Prostate gland (tissue), 2 donors: Measurements from ENCODE around the gene PXDC1. TPM values are rescaled to one million over a fixed set of nuclear protein-coding genes. Genes with fewer than 3 reads are reported as not detected.
A peak's percentile ranks its signal among the peaks of the same experiment; 100 is the strongest.
"Not testable (repeated sequence)": the region's sequence is repeated elsewhere in the genome, so short reads cannot be mapped to it uniquely, and the experiment has no call there.

Experiments
- DNase-seq: peaks from one replicate; pipeline ENCODE4 v3.0.0-alpha.2; 2019; ENCODE audit warnings: low spot score
- H3K27ac ChIP-seq, 2 donors: fragments of 200-600 bp; sonication (generic); 2 replicates each; pipeline ENCODE4 v1.5.1; 2017 to 2019
- H3K27me3 ChIP-seq: fragments of 200-600 bp; sonication (generic); replicated peaks from 2 replicates; pipeline ENCODE4 v1.5.1; 2019; ENCODE audit not compliant: insufficient read depth
- H3K36me3 ChIP-seq, 2 donors: fragments of 200-600 bp; sonication (generic); 1 replicate in 1 of 2; 2 replicates in 1 of 2; pipeline versions ENCODE4 v1.5.1 to v1.8.1; 2017 to 2019
- H3K4me1 ChIP-seq: fragments of 200-600 bp; sonication (generic); replicated peaks from 2 replicates; pipeline ENCODE4 v1.5.1; 2019
- H3K4me3 ChIP-seq, 2 donors: fragments of 200-600 bp; sonication (generic); 2 replicates each; pipeline ENCODE4 v1.5.1; 2017 to 2019
- H3K9me3 ChIP-seq: fragments of 200-600 bp; sonication (generic); 2 replicates; pipeline ENCODE4 v1.5.1; 2017
- CTCF ChIP-seq, 4 experiments: fragments of 200-600 bp in 2 of 4; fragments of 450-650 bp in 2 of 4; sonication (generic) in 2 of 4; IDR thresholded peaks; 1 replicate in 3 of 4; 2 replicates in 1 of 4; pipeline ENCODE4 v1.5.1; 2016 to 2019; ENCODE audit warnings: antibody characterized with exemption in 4 of 4, mild to moderate bottlenecking in 2 of 4, moderate library complexity in 2 of 4
- POLR2A ChIP-seq: fragments of 450-650 bp; IDR thresholded peaks from one replicate; pipeline ENCODE4 v1.6.1; 2016; ENCODE audit warnings: antibody characterized with exemption, mild to moderate bottlenecking
- POLR2AphosphoS5 ChIP-seq: sonication (generic); formaldehyde crosslinking; IDR thresholded peaks from one replicate; pipeline ENCODE4 v1.6.1; 2017; ENCODE audit warnings: antibody characterized with exemption
- WGBS: methylation state at CpG from one replicate; pipeline ENCODE4 v1.1.5; 2018; 5-methylcytosine and 5-hydroxymethylcytosine counted together
- intact Hi-C: fragments of 100-400 bp; cut with DNase I; formaldehyde crosslinking; loops from one replicate; pipeline ENCODE4 v1.14.2; 2022
- total RNA-seq, 2 donors: library from RNA; depleted of rRNA; stranded (reverse); fragments of >200 nt; gene quantifications; one replicate each; pipeline ENCODE4 v1.1.0, GENCODE V29; 2016

The PXDC1 gene
- total RNA-seq, 2 donors from 2014 or later, result 40.5 to 59.5 TPM

- no peak for DNase-seq
- no peak overlapping the region for H3K27ac ChIP-seq
- H3K4me3 ChIP-seq, result no peak overlapping the region
- no peaks in the 10 kb centered on the region for H3K36me3 ChIP-seq
- intact Hi-C loops, result no loop called here
- 72% methylated on average over 3 of the region's 3 CpGs for WGBS
- TF ChIP-seq CTCF (IDR thresholded peaks at IDR 0.05) (no peak), POLR2AphosphoS5 (no peak), POLR2A (no peak)
- peaks cover 2% of the 10 kb centered on the region for H3K4me1 ChIP-seq
- H3K27me3 ChIP-seq, result no peaks in the 10 kb centered on the region
- H3K9me3 ChIP-seq, result no peaks in the 10 kb centered on the region
These were observed 5.0 kb upstream of the PXDC1 start for GRCh38 chr6:3756546-3756945.

- WGBS, result 22% methylated on average over 11 of the region's 11 CpGs
- no peak for DNase-seq
- no peaks in the 10 kb centered on the region for H3K27me3 ChIP-seq
- H3K4me3 ChIP-seq, result no peak overlapping the region
- H3K27ac ChIP-seq, result no peak overlapping the region
- intact Hi-C loops, result no loop called here
- H3K4me1 ChIP-seq, result peaks cover 2% of the 10 kb centered on the region
- no peak for TF ChIP-seq CTCF (IDR thresholded peaks at IDR 0.05)
- TF ChIP-seq POLR2AphosphoS5, result peak; percentile 27
- TF ChIP-seq POLR2A, result no peak
- no peaks in the 10 kb centered on the region for H3K36me3 ChIP-seq
- no peaks in the 10 kb centered on the region for H3K9me3 ChIP-seq
These were observed 4.4 kb upstream of the PXDC1 start for GRCh38 chr6:3755637-3756545.

GRCh38 chr6:3754776-3755175, 3.3 kb upstream of the PXDC1 start:
- H3K4me1 ChIP-seq, result peaks cover 2% of the 10 kb centered on the region
- no peaks in the 10 kb centered on the region for H3K36me3 ChIP-seq
- 73% methylated on average over 3 of the region's 3 CpGs for WGBS
- intact Hi-C loops, result no loop called here
- H3K4me3 ChIP-seq, result no peak overlapping the region
- no peak for DNase-seq
- H3K27me3 ChIP-seq, result no peaks in the 10 kb centered on the region
- no peaks in the 10 kb centered on the region for H3K9me3 ChIP-seq
- peak overlapping the region in 1 of 2 donors; percentile 19 for H3K27ac ChIP-seq
- TF ChIP-seq POLR2AphosphoS5 (peak; percentile 11), CTCF (IDR thresholded peaks at IDR 0.05) (no peak), POLR2A (no peak)

- peak overlapping the region in 1 of 2 donors; percentile 19 for H3K27ac ChIP-seq
- H3K9me3 ChIP-seq, H3K4me1 ChIP-seq, DNase-seq, H3K4me3 ChIP-seq, intact Hi-C loops, H3K27me3 ChIP-seq, H3K36me3 ChIP-seq: not testable (repeated sequence)
- 93% methylated on average over 15 of the region's 15 CpGs for WGBS
These were observed 2.7 kb upstream of the PXDC1 start for GRCh38 chr6:3754032-3754725.

GRCh38 chr6:3753228-3753835, 1.8 kb upstream of the PXDC1 start:
- no peak for DNase-seq
- H3K4me3 ChIP-seq, result no peak overlapping the region
- TF ChIP-seq POLR2AphosphoS5, result no peak
- TF ChIP-seq CTCF (IDR thresholded peaks at IDR 0.05), result no peak
- TF ChIP-seq POLR2A, result no peak
- no peaks in the 10 kb centered on the region for H3K9me3 ChIP-seq
- intact Hi-C loops, result loop anchor here (2.0 kb wide), 1 partner anchor 49 kb away; no protein-coding TSS in a partner anchor
- no peaks in the 10 kb centered on the region for H3K27me3 ChIP-seq
- no peaks in the 10 kb centered on the region for H3K36me3 ChIP-seq
- H3K4me1 ChIP-seq, result peaks cover 9% of the 10 kb centered on the region
- WGBS, result 73% methylated on average over 10 of the region's 10 CpGs
- H3K27ac ChIP-seq, result peak overlapping the region; percentile 94 to 97
